Measurements from ENCODE around the gene CEPT1. TPM values are rescaled to one million over a fixed set of nuclear protein-coding genes. Genes with fewer than 3 reads are reported as not detected.

CEPT1 gene
- total RNA-seq, 1 donor from 2014 or later, result 26.6 TPM

DNA sequence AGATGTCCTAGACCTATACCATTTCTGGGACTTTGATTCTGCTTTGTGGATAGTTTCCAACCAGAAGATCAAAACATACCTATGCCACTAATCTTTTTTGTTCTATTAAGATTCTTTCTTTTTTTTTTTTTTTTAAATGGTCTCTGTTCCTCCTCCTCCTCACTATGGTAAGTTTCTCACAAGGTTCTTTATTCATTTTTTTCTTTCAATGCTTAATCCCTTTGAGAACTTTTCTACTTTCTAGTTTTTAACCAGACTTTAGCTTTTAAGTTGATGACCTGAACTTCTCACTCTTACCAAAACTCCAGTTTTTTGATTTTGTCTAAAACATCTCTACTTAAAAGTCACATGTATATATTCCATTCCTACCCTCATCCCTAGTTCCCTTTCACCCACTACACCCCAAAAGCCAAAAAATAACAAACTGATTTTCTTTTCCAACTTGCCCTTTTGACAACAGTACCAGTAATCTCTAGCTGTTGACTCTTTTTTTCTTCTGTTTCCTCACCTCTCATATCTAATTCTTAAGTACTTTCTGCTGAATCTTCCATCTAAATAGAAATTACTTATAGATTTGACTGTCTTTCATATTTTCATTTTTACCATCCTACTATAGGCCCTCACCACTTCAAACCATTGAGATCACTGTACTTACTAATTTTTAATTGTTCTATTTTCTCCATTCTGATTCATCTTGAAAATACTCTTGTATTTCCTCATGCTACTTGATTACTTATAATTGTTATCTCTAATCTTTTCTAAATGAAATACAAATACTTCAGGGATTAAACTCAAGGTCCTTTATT is 6.1 kb downstream of the CEPT1 start:
- no peak for ATAC-seq
- DNase-seq (ENCODE audit: low spot score), result no peak

DNA sequence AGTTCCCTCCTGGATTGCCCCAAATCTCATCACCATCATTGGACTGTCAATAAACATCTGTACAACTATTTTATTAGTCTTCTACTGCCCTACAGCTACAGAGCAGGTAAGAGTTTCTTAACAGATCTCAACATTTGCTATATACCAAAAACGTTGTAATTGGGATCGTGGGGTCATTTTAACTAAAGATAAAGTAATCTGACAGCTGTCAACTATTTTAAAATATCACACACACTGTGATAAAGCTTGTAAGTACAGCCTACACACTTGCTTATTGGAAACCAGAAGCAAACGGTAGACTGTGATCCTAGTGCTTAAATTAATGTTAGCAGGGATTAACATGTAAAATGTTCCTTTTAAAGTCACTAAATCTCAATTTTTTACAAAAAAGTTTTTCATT is 7.9 kb downstream of the CEPT1 start:
- DNase-seq (ENCODE audit: low spot score) (no peak), ATAC-seq (no peak)

DNA sequence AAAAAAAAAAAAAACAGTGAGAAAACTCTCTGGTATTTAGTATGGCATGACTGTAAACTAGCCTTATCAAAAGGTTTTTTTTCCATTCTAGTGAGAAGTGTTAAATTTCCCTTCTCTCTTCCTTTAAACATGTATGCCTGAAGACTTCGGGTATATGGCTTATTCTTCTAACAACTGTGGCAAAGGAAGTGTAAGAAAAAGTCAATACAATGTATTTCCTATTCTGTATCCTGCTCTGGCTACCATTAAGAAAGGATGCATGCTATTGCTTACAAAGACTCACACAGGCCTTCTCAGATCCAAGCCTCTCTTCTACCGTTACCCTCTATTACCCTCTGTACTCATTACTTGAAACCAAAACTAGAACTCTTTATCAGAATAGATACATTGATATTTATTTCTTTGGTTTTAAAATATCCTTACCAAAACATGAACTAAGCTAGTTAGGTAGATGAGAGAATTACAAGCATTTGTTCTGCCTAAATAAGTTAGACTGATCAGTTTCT is 8.4 kb downstream of the CEPT1 start:
- no peak for ATAC-seq
- no peak for DNase-seq (ENCODE audit: low spot score)

DNA sequence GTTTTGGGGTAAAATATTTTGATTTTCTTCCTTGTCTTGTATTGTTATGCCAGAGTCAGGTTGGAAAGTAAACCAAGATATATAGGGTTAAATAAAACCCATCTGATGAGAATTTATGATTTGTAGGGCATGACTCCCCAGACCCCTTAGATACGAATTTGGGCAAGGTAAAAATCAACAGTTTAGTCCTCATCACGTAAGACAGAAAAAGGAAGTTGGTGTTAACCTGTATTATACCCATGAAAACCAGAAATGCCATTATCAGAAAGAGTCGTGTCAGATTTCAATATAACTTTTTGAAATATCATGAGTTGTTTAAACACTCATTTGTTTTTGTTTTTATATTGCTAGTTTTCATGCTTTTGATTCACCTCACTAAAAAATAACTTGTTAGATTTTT is 11.8 kb downstream of the CEPT1 start:
- no peak for ATAC-seq
- DNase-seq (ENCODE audit: low spot score), result no peak

DNA sequence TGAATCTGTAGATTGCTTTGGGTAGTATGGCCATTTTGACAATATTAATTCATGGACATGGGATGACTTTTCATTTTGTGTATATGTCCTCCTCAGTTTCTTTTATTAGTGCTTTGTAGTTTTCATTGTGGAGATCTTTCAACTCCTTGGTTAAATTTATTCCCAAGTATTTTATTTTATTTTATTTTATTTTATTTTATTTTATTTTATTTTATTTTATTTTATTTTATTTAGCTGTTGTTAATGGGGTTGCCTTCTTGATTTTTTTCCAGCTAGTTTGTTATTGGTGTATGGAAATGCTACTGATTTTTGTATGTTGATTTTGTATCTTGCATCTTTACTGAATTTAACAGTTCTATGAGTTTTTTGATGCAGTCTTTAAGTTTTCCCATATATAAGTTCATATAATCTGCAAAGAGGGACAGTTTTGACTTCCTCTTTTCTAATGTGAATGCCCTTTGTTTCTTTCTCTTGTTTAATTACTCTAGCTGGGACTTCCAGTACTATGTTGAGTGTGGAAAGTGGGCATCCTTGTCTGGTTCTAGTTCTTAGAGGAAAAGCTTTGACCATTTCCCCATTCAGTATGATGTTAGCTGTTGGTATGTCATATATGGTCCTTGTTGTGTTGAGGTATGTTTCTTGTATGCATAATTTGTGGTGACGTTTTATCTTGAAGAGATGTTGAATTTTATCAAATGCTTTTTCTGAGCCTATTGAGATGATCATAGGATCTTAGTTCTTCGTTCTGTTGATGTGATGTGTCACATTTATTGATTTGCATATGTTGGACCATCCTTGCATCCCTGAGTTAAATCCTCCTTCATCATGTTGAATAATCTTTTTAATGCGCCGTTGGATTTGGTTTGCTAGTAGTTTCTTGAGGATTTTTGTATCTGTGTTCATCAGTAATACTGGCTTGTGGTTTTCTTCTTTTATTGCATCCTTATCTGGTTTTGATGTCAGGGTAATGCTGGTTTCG is 14.3 kb downstream of the CEPT1 start:
- DNase-seq (ENCODE audit: low spot score) (no peak), ATAC-seq (no peak)

DNA sequence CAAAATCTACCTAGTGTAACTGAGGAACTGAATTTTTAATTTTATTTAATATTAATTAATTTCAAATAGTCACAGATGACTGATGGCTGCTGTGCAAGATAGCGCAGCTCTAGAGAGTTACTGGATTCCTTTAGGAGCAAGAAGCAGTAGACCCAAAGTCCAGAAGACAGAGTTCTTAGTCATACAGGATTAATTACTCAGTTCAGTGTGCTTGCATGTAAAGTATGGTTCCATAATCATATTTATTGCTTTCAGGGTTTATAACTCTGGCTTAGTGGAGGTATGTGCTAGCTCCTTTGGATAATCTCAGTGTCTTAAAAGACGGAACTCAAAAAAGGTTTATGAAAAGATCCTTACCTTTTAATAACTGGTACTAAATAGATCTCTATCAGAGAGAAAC is 17.4 kb downstream of the CEPT1 start:
- no peak for DNase-seq (ENCODE audit: low spot score)

DNA sequence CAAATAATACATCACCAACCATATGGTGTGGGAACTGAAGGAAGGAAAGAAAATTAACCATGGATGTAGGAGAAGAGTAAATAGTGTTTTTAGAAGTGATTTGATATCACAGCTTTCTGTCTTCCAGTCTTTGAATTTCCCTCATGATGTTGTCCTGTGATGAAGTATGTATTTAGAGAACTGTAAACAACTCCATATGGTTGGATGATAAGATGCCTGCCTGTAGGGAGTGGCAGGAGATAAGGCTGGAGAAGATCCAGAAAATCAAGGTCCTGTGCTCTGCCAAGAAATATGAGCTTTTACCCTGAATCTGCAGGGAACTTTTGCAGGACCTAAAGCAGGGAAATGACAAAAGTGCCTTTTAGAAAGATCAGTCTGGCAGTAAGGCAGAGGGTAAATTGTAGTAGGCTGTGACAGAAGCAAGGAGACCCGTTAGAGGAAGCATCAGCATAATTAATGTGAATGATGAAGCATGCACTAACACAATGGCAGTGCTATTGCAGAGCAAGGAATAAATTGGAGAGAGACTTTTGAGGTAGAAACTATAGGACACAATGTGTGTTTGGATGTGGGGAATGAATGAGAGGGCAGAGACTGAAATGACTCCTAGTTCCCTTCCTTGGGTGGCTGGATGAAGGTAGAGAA is 21.9 kb downstream of the CEPT1 start:
- DNase-seq (ENCODE audit: low spot score) (no peak), ATAC-seq (peak; percentile 31)

More for the DNA sequence above, 17.4 kb downstream of the CEPT1 start:
- no peak for ATAC-seq

DNA sequence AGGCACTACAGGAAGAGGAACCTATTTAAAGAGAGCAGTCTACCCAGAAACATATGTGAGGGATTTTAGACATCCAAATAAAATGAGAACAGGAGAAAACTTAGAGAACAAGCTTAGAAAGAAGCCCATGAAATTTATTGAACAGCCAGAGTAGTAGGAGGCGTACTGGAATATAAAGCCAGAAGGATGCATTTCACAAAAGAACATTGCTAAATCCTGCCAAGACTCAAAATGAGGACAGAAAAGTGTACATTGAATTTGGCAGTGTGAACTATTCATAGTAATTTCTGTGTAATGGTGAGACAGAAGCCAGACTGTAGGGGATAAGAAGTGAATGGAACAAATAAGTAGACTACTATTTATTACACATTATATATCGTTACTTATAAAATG is 22.5 kb downstream of the CEPT1 start:
- ATAC-seq, result no peak

DNA sequence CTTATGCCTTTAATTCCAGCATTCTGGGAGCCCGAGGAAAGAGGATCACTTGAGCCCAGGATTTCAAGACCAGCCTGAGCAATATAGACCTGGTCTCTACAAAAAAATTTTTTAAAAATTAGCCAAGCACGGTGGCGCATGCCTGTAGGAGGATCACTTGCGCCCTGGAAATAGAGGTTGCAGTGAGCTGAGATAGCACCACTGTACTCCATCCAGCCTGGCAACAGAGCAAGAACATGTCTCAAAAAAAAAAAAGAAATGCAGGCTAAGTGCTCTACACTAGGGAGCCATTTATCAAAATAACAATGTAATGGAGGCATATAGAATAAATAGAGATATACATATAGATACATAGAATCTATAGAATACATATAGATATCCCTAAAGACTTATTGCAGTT is 23.3 kb downstream of the CEPT1 start:
- DNase-seq (ENCODE audit: low spot score) (no peak), ATAC-seq (no peak)

More for the DNA sequence above, 22.5 kb downstream of the CEPT1 start:
- DNase-seq (ENCODE audit: low spot score), result no peak

DNA sequence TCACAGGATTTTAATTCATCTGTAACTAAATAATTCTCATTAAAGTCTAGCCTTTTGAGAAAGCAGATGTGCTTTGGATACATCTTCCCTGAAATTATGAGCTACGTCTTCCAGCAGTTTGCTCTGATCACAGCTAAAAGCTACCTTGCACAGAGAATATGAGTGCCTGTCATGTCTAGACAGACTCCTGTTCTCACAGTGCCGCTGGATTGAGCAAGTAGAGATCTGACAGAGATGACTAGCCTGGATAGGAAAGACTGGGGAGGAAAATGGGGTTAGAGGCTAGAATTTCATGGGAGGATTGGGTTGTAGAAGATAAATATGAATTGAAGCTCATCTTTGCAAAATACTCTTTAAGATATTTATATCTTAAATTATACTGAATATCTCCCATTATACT is 24.1 kb downstream of the CEPT1 start:
- ATAC-seq (no peak), DNase-seq (ENCODE audit: low spot score) (no peak)

DNA sequence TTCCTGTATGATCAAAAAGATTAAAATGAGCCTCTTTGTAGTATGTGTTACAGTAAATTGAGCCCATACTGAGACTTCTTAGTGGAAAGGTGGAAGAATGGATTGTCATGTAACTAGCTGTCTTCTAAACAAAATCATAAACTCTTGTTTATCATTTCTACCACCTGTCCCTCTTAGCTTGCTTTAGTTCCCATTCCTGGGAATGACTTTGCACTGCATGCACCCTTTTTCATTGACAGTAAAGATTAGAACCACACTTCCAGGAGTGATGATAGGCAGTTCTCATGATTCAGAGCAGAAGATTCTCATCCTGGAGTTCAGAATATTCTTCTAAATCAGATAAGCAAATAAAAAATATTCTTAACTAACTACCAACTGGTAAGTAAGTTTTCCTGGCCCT is 32.4 kb downstream of the CEPT1 start:
- DNase-seq (ENCODE audit: low spot score) (no peak), ATAC-seq (no peak)

DNA sequence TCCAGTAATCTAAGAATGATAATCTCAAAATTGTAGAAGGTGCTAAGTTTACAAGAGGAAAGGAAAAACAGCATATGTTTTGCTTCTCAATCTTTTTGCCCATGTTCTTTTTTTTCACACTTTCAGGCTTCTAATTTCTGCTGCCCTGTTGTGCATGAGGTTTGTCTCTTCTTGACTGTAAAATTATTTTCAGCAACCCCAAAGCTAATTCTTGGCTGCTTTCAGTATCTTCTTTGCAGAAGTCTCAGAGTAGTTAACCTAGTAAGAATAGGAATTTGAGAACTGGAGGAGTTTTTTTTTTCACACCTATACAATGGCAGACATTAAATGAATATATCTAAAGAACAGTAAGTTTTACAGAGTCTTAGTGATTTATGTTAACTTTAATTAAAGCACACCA is 34.0 kb downstream of the CEPT1 start:
- ATAC-seq (no peak), DNase-seq (ENCODE audit: low spot score) (no peak)

DNA sequence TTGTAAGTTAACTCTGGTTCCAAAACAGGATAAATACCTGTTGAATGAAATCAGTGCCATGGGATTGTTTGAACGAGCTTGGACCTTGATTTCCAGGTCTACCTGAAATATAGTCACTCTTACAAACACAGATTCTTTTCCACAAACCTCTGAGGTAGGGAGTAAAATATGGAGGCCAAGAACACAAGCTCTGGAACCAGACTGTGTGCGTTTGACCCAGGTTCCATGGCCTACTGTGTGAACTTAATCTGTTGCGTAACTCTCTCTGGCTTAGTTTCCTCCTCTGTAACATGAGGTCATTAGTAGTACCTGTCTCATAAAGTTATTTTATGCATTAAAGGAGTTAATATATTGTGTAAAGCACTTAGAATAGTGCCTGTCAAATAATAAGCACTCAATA is 35.3 kb downstream of the CEPT1 start:
- ATAC-seq, result peak; percentile 58
- no peak for DNase-seq (ENCODE audit: low spot score)

DNA sequence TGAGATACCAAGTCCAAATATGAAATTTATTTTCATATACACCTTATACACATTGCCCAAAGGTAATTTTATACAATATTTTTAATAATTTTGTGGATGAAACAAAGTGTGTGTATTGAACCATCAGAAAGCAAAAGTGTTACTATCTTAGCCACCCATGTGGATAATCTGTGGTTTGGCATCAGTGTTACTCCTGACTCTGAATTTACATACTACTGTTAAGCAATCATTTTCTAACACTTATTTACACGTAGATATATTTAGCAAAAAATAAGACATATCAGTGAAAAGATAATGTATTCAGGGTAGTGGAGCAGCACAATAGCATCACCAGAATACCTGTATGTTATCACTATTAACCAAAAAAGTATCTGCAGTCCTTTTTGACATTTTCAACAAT is 36.7 kb downstream of the CEPT1 start:
- no peak for ATAC-seq
- no peak for DNase-seq (ENCODE audit: low spot score)

DNA sequence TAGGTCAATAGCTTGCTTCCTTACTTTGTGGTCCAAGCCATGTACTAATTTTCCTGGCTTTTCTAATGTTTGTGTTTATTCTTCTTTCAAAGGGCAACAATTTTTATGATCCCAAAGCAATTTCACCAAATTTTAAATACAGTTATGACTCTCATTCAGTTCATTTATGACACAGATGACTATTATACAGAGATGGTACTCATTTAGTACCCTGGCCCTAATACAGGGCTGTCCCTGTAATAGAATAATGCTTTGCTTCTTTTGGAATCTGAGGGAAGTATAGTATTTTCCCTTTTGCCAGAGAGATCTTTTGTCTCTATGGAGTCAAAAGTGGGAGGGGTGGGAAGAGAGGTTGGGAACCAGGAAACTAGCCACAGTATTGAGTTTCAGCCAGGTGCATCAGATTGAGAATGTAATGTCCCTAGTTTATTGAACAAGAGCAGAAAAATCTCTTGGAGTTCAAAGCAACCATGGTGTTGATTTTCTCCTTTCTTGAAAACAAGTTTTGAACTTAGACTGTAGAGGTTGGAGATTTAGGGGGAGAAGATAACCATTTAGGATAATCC is 40.0 kb downstream of the CEPT1 start:
- ATAC-seq, result no peak
- DNase-seq (ENCODE audit: low spot score), result no peak

DNA sequence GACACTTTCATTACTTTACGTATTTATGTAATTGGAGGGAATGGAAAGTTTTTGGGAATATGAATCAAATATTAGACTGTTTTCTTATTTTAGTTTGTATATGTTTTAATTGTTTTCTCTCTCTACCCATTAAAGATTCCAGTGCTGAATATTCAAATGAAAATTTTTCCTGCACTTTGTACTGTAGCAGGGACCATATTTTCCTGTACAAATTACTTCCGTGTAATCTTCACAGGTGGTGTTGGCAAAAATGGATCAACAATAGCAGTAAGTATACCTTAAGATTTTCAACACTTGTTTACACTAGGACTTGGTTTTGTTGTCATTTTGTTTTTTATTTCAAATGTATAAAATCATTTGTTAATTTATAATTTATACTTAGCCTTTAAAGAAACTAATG is 42.0 kb downstream of the CEPT1 start:
- no peak for ATAC-seq

DNA sequence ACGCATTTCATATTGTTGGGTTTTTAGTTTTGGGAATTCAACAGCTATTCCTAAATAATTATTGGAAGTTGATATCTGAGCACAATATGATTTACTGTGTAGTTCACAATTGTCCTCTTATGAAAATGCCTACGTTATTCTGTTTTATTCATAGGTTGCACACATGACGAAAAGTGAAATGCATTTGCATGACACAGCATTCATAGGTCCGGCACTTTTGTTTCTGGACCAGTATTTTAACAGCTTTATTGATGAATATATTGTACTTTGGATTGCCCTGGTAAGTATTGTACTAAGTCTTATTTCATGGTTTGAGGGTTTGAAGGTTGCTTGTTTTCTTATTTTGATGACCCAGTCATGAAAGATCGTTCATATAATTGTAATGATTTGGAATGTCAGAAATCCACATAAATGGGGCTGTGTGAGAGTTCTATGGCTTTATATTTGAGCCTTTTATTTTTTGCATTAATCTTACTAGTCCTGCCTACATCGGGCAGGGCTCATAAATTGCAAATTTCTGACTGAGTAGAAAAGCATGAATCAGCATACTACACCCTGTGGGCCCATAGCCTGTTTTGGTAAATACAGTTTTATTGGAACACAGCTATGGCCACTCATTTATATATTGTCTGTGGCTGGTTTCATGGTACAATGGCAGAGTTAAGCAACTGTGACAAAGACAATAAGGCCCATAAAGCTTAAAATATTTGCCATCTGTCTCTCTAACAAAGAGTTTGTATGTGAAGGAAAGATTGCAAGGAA is 43.5 kb downstream of the CEPT1 start:
- no peak for DNase-seq (ENCODE audit: low spot score)

More for the DNA sequence above, 42.0 kb downstream of the CEPT1 start:
- no peak for DNase-seq (ENCODE audit: low spot score)

DNA sequence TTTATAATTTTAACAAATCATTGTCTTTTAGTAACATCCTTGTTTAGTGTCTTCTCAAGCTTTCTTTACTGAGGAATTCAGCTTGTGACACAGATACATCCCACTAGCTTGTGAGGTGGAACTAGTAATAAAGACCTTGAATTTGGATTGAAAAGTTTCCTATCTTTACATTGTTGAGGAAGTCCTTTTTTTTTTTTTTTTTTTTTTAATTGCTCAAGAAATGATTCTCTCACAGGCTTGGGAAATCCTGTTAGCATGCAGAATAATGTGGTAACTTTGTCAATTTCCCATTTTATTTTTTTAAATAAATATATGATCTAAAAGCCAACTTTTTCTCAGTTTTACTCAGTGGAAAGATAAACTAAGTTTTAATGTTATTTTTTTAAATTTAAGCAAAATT is 44.6 kb downstream of the CEPT1 start:
- ATAC-seq, result no peak
- DNase-seq (ENCODE audit: low spot score), result no peak

More for the DNA sequence above, 43.5 kb downstream of the CEPT1 start:
- ATAC-seq, result no peak

DNA sequence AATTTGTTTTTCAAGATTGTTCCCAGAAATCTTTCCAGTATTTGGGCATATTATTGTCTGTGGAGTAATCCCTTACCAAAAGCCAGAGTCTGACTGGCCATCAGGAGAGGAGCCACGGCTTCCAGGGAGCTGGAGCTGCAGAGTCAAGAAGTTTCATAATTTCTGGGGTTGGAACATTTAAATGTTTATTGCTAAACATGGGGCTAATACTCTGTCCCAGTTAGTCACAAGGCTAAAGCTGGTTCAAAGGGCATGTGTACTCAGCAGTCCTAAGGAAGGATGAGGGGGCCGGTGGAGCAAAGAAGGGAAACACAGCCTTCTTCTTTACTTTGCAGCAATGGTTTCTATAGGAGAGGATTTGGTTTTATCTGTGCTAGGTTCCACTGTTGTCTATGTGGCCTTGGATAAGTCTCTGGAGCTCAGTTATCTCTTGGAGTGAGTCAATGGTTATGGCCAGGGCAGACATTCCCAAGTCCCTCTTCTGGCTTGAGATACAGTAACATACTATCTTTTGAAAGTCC is 51.0 kb downstream of the CEPT1 start:
- peak; percentile 70 for ATAC-seq

DNA sequence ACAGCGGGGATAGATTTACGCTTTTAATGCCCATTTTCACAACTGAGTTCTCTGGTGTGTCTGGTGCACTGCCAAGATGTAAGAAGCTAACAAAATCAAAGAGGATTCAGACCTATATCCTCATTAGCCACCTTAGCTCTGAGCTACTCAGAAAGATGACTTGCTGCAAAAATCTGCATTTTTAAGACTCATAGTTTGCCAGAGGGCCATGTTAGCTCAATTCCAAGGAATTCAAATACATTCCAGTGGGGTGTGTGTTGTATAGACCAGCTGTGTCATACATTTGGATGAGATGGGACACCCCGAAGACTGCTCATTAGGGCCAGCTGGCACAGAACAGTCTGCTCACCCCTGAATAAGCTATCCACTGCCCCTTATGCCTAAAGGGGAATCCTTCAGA is 51.5 kb downstream of the CEPT1 start:
- ATAC-seq (no peak), DNase-seq (ENCODE audit: low spot score) (no peak)

More for the DNA sequence above, 51.0 kb downstream of the CEPT1 start:
- peak; percentile 65 for DNase-seq (ENCODE audit: low spot score)
